ENCODE results near the gene VMP1. TPM values are rescaled to one million over a fixed set of nuclear protein-coding genes. Genes with fewer than 3 reads are reported as not detected.

The VMP1 gene
- total RNA-seq, 1 experiment from 2014 or later: 83.1 TPM

DNA sequence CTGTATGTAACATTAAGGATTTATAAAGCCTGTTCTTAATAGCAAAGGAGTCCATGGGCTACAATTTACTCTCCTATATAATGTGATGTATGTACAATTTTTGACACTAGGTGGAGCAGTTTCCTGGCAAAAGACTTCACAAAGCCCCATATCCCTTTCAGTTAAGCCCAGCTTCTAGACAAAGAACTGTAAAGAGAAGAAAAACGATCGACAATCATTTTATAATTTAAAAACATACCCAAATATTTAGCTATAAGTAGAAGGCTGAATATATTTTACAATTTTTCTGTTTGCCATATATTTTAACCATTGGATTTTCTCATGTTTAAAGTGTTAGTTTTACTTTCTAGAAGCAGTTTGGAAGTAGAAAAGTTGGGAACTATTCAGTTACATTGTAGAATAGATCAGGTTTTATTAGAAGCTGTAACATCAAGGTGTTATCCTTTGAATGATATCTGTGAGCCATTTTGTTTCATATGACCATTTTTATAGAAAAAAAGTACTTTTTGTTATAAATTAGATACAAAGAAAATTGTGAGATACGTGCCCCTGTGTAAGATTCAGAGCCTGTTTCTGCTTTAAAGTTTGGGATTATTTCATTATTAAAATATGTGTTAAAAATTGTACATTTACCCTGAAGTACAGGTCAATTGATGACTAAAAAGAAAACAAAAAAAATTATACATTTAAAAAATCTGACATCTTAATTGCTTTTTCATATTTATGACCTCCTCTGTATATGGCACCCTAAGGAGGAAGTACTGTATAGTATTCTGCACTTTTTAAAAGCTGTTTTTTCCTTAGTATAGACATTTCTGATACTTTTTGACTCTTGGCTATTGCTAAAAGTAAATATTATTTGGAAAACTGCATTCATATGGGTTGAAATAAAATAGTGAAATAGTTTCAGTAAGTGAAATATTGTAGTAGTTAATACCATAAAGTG is 46.3 kb downstream of the VMP1 start:
- no peaks in the 10 kb centered on the region for H4K20me1 ChIP-seq (ENCODE audit: control insufficient read depth, insufficient read depth, insufficient read length)
- no peak overlapping the region for H3K56ac ChIP-seq (ENCODE audit: insufficient read length, low read depth, low read length)
- no peak overlapping the region for H3K4me2 ChIP-seq (ENCODE audit: insufficient read depth, insufficient read length, low read length)
- no peaks in the 10 kb centered on the region for H3K79me1 ChIP-seq (ENCODE audit: insufficient read depth, low read depth, low read length, poor library complexity, severe bottlenecking)
- Mint-ChIP-seq H3K27ac (no peak overlapping the region; a peak in 1 of 7 replicates), H3K36me3 (ENCODE audit: insufficient read depth in 1 of 3, low read depth in 3 of 3) (peaks cover 3 to 11% (median 6%) of the 10 kb centered on the region in 3 experiments; a peak in 4 of 7 replicates), H3K4me3 (no peak overlapping the region), H3K27me3 (ENCODE audit: low read depth) (no peaks in the 10 kb centered on the region), H3K4me1 (peaks cover 6 to 14% of the 10 kb centered on the region in 2 experiments; a peak in 2 of 4 replicates), H3K9me3 (no peaks in the 10 kb centered on the region)
- no peak overlapping the region for H3K9ac ChIP-seq (ENCODE audit: extremely low read depth, insufficient read length, low read length)
- no peak overlapping the region for H3K27ac ChIP-seq (ENCODE audit: insufficient read length, low read depth, low read length)
- TF ChIP-seq, protein P1, sequence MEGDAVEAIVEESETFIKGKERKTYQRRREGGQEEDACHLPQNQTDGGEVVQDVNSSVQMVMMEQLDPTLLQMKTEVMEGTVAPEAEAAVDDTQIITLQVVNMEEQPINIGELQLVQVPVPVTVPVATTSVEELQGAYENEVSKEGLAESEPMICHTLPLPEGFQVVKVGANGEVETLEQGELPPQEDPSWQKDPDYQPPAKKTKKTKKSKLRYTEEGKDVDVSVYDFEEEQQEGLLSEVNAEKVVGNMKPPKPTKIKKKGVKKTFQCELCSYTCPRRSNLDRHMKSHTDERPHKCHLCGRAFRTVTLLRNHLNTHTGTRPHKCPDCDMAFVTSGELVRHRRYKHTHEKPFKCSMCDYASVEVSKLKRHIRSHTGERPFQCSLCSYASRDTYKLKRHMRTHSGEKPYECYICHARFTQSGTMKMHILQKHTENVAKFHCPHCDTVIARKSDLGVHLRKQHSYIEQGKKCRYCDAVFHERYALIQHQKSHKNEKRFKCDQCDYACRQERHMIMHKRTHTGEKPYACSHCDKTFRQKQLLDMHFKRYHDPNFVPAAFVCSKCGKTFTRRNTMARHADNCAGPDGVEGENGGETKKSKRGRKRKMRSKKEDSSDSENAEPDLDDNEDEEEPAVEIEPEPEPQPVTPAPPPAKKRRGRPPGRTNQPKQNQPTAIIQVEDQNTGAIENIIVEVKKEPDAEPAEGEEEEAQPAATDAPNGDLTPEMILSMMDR (conservative IDR thresholded peaks at IDR 0.05): peak; percentile 86
- no peak overlapping the region for H2AK5ac ChIP-seq (ENCODE audit: insufficient read length, low read length)
- no peak overlapping the region for H2BK12ac ChIP-seq (ENCODE audit: insufficient read length, low read depth, low read length)
- H2BK5ac ChIP-seq (ENCODE audit: insufficient read length, low read length): no peak overlapping the region
- no peak overlapping the region for H2BK120ac ChIP-seq (ENCODE audit: low read depth, low read length, poor library complexity, severe bottlenecking)
- H3K79me2 ChIP-seq (ENCODE audit: insufficient read depth, low read length): no peaks in the 10 kb centered on the region
- no peak overlapping the region for H3K14ac ChIP-seq (ENCODE audit: insufficient read depth, low read length)
- H3K27me3 ChIP-seq (ENCODE audit: insufficient read depth, low read length): no peaks in the 10 kb centered on the region
- no peaks in the 10 kb centered on the region for H3K23me2 ChIP-seq (ENCODE audit: insufficient read length, low read depth, low read length, poor library complexity, severe bottlenecking)
- H3K23ac ChIP-seq (ENCODE audit: insufficient read length, low read depth, low read length): no peak overlapping the region
- H2BK15ac ChIP-seq (ENCODE audit: low read depth, low read length): no peak overlapping the region
- no peak overlapping the region for H4K91ac ChIP-seq (ENCODE audit: insufficient read length, low read depth, low read length)
- DNase-seq: no peak
- no peaks in the 10 kb centered on the region for H3K9me3 ChIP-seq (ENCODE audit: control insufficient read depth, low read depth, low read length)
- no CpG with 5 or more reads among the region's 3 CpGs for WGBS (ENCODE audit: extremely low coverage, insufficient read length, low lambda C conversion rate)
- no peak overlapping the region for H3K4ac ChIP-seq (ENCODE audit: low read depth, low read length)
- no peak overlapping the region for H4K5ac ChIP-seq (ENCODE audit: insufficient read length, low read depth, low read length)
- no peak overlapping the region for H4K8ac ChIP-seq (replicated peaks; ENCODE audit: insufficient read length, low read depth, low read length)
- H3T11ph ChIP-seq (ENCODE audit: low read length): no peak overlapping the region
- no peak overlapping the region for H3K18ac ChIP-seq (ENCODE audit: insufficient read length, low read depth, low read length)
- H2AFZ ChIP-seq (ENCODE audit: low read length): no peak overlapping the region
- H3K4me1 ChIP-seq (ENCODE audit: insufficient read depth, low read length): no peaks in the 10 kb centered on the region; the same call in 1 of the 2 replicates
- no peak overlapping the region for H2BK20ac ChIP-seq (ENCODE audit: low read depth, low read length, poor library complexity, severe bottlenecking)

Data from H9 (cell line).